K562 (cell line): ENCODE data around the gene DUSP3. TPM values are rescaled to one million over a fixed set of nuclear protein-coding genes. Genes with fewer than 3 reads are reported as not detected.

ENCODE experiments used
- CEBPZ ChIP-seq: fragments of 150-350 bp; IDR thresholded peaks from 2 replicates; pipeline ENCODE4 v1.6.1; 2014; ENCODE audit warnings: low read depth, mild to moderate bottlenecking, low read length, borderline replicate concordance
- CHCHD3 ChIP-seq: fragments of 250-450 bp; sonication (Bioruptor Pico); IDR thresholded peaks from 2 replicates; pipeline ENCODE4 v2.1.2; 2022; ENCODE audit warnings: mild to moderate bottlenecking
- CXXC5 ChIP-seq: fragments of 250-450 bp; sonication (Bioruptor Pico); IDR thresholded peaks from 2 replicates; pipeline ENCODE4 v1.8.0; 2022; ENCODE audit warnings: inconsistent platforms, mild to moderate bottlenecking, moderate library complexity
- HMGN3 ChIP-seq: IDR thresholded peaks from 2 replicates; pipeline ENCODE4 v1.6.1; 2011; ENCODE audit warnings: borderline replicate concordance, low read depth, mild to moderate bottlenecking, mixed read lengths, low read length; ENCODE audit not compliant: insufficient read length; ENCODE audit errors: extremely low read depth
- MTA1 ChIP-seq: fragments of 450-650 bp; IDR thresholded peaks from 2 replicates; pipeline ENCODE4 v1.6.1; 2017; ENCODE audit warnings: borderline replicate concordance
- NR4A1 ChIP-seq, 2 experiments: fragments of 250-450 bp in 1 of 2; fragments of 450-650 bp in 1 of 2; sonication (Bioruptor Pico) in 1 of 2; IDR thresholded peaks; 2 replicates each; pipeline versions ENCODE4 v1.4.0 to v1.6.1; 2016 to 2020; ENCODE audit warnings: mild to moderate bottlenecking in 2 of 2, missing compliant biosample characterization in 1 of 2, missing genetic modification characterization in 1 of 2, moderate library complexity in 1 of 2
- RBFOX2 ChIP-seq: fragments of 200-400 bp; formaldehyde crosslinking; IDR thresholded peaks from 2 replicates; pipeline ENCODE4 v1.6.1; 2017; ENCODE audit warnings: low read depth, mild to moderate bottlenecking, low read length, moderate library complexity
- REST ChIP-seq, 2 experiments: fragments of 450-650 bp; formaldehyde crosslinking in 1 of 2; IDR thresholded peaks; 2 replicates each; pipeline versions ENCODE4 v1.4.0 to v1.6.1; 2014 to 2020; ENCODE audit warnings: mild to moderate bottlenecking in 2 of 2, borderline replicate concordance in 1 of 2, low read depth in 1 of 2
- SMARCE1 ChIP-seq: fragments of 450-650 bp; IDR thresholded peaks from 2 replicates; pipeline ENCODE4 v1.7.1; 2016; ENCODE audit warnings: mild to moderate bottlenecking
- STAT5B ChIP-seq: fragments of 250-450 bp; sonication (Bioruptor Pico); IDR thresholded peaks from 2 replicates; pipeline ENCODE4 v1.8.0; 2021; ENCODE audit warnings: mild to moderate bottlenecking, inconsistent platforms
- TFAP4 ChIP-seq: sonication (generic); formaldehyde crosslinking; IDR thresholded peaks from 2 replicates; pipeline ENCODE4 v1.8.0; 2022; ENCODE audit warnings: missing genetic modification reagents, mild to moderate bottlenecking, moderate library complexity, borderline replicate concordance
- ZFP36 ChIP-seq: fragments of 150-350 bp; IDR thresholded peaks from 2 replicates; pipeline ENCODE4 v1.6.1; 2018; ENCODE audit warnings: low read length, low read depth; ENCODE audit not compliant: partially characterized antibody
- ZNF175 ChIP-seq: fragments of 200-800 bp; sonication (Bioruptor generic); IDR thresholded peaks from 2 replicates; pipeline ENCODE4 v1.6.1; 2016; ENCODE audit warnings: low read depth, mild to moderate bottlenecking, missing genetic modification characterization, missing compliant biosample characterization
- ZNF75A ChIP-seq: fragments of 450-650 bp; formaldehyde crosslinking; IDR thresholded peaks from 2 replicates; pipeline ENCODE4 v1.4.0; 2020; ENCODE audit warnings: mild to moderate bottlenecking
- polyA plus RNA-seq, 8 experiments: library from polyadenylated mRNA; depleted of rRNA in 4 of 8; stranded (reverse) in 5 of 8; unstranded in 3 of 8; fragments of >200 nt; fragmentation: Nextera tagmentation in 2 of 8; fragmentation: Illumina TruSeq in 1 of 8; extraction: Ambion mirVana in 2 of 8; extraction: Trizol in 1 of 8; gene quantifications; 2 replicates each; pipeline versions ENCODE4 v1.2.1 to v1.2.3, GENCODE V29; 2011 to 2014; ENCODE audit warnings: inconsistent platforms in 1 of 8, missing spikeins in 1 of 8
- total RNA-seq, 7 experiments: library from RNA; depleted of rRNA in 6 of 7; stranded (reverse); fragments of >200 nt in 6 of 7; fragmentation: Illumina TruSeq in 2 of 7; extraction: Trizol in 2 of 7; gene quantifications; 2 replicates each; pipeline versions ENCODE4 v1.2.1 to v1.2.3, GENCODE V29; 2011 to 2021; ENCODE audit warnings: low replicate concordance in 1 of 7

DUSP3 gene
- total and polyA plus RNA-seq, 9 of the 15 experiments (the other 6 are each of a cell fraction or from before 2014, with no cell fraction given), result 4.1 to 19.8 (median 12.3) TPM

DNA sequence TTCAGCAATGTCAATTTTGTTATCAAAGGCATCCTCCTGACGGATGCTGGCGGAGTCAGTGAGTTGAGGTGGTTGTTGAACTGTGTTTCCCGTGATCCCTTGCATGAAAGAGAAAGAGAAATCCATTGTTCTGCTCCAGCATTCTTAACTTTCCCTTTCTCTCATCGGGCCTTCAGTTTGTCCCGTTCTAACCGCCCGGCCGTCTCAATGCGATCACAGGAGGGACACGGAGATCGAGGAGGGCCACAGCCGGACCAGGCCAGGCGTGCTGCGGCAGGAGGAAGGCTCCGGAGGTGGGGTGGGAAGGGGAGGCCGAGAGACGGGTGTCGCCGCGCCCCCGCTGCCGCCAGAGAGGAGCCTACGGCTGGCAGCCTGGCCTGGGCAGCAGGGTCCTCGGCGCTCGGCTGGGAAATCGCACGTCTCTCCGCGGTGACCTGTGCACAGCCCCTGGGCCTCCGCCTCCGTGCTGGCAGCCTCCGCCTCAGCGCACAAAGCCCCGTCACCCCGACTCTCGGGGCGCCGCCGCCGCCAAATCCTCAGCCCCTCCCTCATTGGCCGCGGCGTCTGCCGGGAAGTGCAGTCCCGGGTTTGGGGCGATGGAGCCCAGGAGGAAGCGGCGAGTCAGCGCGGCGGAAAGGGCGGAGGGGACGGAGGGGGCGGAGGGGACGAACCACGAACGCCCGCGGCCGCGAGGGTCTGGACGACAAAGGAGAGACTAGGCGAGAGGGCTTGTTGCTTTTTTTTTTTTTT lies 58.3 kb downstream of the DUSP3 start (continued):
- TF ChIP-seq CEBPZ (no peak), RBFOX2 (peak; percentile 74), CHCHD3 (no peak), CXXC5 (0 out of 2 replicates have a peak, but pooled peaks have one; percentile 12), REST (IDR thresholded peaks at IDR 0.05; ENCODE audit: borderline replicate concordance) (no peak), REST (CRISPR knock-in tag; IDR thresholded peaks at IDR 0.05; ENCODE audit: low read depth) (no peak), STAT5B (CRISPR knock-in tag) (no peak), ZFP36 (peak; percentile 37), NR4A1 (CRISPR knock-in tag; IDR thresholded peaks at IDR 0.05) (no peak), NR4A1 (tag; IDR thresholded peaks at IDR 0.05) (no peak), SMARCE1 (no peak), MTA1 (no peak), HMGN3 (peak; percentile 34), ZNF75A (CRISPR knock-in tag) (no peak), ZNF175 (no peak), TFAP4 (0 out of 2 replicates have a peak, but pooled peaks have one; percentile 20)
